A673 (cell line): ENCODE results near the gene MIEF1.

ENCODE experiments used
- CTCF ChIP-seq: fragments of 300-800, 200-600 bp; sonication (generic); conservative IDR thresholded peaks from 2 replicates; pipeline ENCODE4 v1.5.1; 2017; ENCODE audit warnings: low read depth, mild to moderate bottlenecking, antibody characterized with exemption, low read length, moderate library complexity, mixed read lengths
- EZH2 ChIP-seq: fragments of 200-600 bp; sonication (generic); IDR thresholded peaks from 2 replicates; pipeline ENCODE4 v1.6.1; 2017; ENCODE audit warnings: borderline replicate concordance, low read depth, mild to moderate bottlenecking, mixed read lengths, antibody characterized with exemption, low read length; ENCODE audit not compliant: poor library complexity, severe bottlenecking

GRCh38 chr22:39481595-39481994, 20.5 kb upstream of the MIEF1 start:
- no peak for TF ChIP-seq CTCF
- TF ChIP-seq EZH2 = no peak
